ENCODE results near the gene PROB1. TPM values are rescaled to one million over a fixed set of nuclear protein-coding genes. Genes with fewer than 3 reads are reported as not detected.
"Not testable (repeated sequence)": the region's sequence is repeated elsewhere in the genome, so short reads cannot be mapped to it uniquely, and the experiment has no call there.

The PROB1 gene
- total RNA-seq, 1 donor from 2014 or later: 2.2 TPM

DNA sequence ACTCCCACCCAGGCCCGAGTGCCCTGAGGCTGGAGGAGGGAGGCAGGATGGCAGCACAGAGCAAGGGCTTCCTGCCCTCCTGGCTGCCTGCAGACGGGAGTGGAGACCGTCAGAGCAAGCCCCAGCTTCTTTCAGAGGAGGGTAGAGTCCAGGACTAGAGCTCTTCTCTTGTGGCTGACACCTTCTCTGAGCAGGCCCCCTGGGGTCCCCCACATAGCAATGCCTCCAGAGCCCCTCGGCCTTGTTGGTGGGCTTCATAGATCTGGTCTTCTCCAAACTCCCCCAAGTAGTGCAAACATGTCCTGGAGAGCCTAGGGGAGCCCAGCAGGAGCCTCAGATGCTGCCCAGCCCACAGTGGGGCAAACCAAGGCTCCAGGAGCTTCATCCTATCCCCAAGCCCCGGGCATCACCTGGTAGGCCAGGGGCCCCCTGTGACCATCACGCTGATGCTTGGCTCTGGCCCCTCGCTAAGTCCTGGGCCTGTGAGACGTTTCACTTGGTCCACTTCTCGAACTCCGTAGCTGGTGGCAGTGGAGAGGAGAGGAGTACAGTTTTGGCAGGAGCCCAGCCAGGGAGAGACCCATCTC lies 7.2 kb downstream of the PROB1 start:
- Mint-ChIP-seq H3K27ac (no peak overlapping the region), H3K4me3 (ENCODE audit: low read depth) (no peak overlapping the region), H3K36me3 (ENCODE audit: insufficient read depth) (no peaks in the 10 kb centered on the region), H3K27me3 (peaks cover 22% of the 10 kb centered on the region), H3K9me3 (ENCODE audit: low read depth) (no peaks in the 10 kb centered on the region), H3K4me1 (ENCODE audit: low read depth) (peaks cover 10% of the 10 kb centered on the region)
- no peak for DNase-seq (ENCODE audit: low spot score, unreplicated experiment)
- TF ChIP-seq, protein P1, sequence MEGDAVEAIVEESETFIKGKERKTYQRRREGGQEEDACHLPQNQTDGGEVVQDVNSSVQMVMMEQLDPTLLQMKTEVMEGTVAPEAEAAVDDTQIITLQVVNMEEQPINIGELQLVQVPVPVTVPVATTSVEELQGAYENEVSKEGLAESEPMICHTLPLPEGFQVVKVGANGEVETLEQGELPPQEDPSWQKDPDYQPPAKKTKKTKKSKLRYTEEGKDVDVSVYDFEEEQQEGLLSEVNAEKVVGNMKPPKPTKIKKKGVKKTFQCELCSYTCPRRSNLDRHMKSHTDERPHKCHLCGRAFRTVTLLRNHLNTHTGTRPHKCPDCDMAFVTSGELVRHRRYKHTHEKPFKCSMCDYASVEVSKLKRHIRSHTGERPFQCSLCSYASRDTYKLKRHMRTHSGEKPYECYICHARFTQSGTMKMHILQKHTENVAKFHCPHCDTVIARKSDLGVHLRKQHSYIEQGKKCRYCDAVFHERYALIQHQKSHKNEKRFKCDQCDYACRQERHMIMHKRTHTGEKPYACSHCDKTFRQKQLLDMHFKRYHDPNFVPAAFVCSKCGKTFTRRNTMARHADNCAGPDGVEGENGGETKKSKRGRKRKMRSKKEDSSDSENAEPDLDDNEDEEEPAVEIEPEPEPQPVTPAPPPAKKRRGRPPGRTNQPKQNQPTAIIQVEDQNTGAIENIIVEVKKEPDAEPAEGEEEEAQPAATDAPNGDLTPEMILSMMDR (IDR thresholded peaks at IDR 0.05; ENCODE audit: unreplicated experiment): no peak

DNA sequence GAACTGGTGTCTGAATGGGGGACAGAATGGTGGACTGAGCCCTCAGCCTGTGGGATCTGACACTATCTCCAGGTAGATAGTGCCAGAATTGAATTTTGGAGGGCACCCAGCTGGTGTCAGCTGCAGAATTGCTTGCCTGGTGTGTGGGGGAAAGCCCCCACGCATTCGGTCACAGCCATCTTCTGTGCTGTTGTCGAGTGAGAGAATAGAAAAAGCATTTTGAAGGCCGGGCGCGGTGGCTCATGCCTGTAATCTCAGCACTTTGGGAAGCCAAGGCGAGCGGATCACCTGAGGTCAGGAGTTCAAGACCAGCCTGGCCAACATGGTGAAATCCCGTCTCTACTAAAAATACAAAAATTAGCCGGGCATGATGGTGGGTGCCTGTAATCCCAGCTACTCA lies 7.9 kb downstream of the PROB1 start:
- Mint-ChIP-seq H3K4me1 (ENCODE audit: low read depth) (peaks cover 17% of the 10 kb centered on the region), H3K27me3 (peaks cover 20% of the 10 kb centered on the region)
- not testable (repeated sequence) for DNase-seq (ENCODE audit: low spot score, unreplicated experiment); H3K36me3 Mint-ChIP-seq (ENCODE audit: insufficient read depth); H3K27ac Mint-ChIP-seq; H3K4me3 Mint-ChIP-seq (ENCODE audit: low read depth); H3K9me3 Mint-ChIP-seq (ENCODE audit: low read depth)

DNA sequence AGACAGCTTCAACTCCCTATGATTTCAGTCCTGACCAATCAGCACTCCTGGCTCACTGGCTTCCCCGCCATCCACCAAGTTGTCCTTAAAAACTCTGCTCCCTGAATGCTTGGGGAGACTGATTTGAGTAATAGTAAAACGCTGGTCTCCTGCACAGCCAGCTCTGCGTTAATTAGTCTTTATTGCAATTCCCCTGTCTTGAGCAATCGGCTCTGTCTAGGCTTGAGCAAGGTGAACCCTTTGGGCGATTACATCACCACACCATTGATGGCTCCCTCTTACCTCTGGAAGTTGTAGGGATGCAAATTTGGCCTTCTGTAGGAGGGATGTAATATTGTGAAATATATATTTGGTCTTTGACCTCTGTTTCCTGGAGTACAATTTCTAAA lies 8.9 kb downstream of the PROB1 start:
- H3K9me3 Mint-ChIP-seq (ENCODE audit: low read depth): no peaks in the 10 kb centered on the region
- H3K4me1 Mint-ChIP-seq (ENCODE audit: low read depth): peaks cover 17% of the 10 kb centered on the region
- peaks cover 11% of the 10 kb centered on the region for H3K27me3 Mint-ChIP-seq
- DNase-seq (ENCODE audit: low spot score, unreplicated experiment): no peak
- H3K36me3 Mint-ChIP-seq (ENCODE audit: insufficient read depth): no peaks in the 10 kb centered on the region
- H3K27ac Mint-ChIP-seq: no peak overlapping the region
- TF ChIP-seq, protein P1 (IDR thresholded peaks at IDR 0.05; ENCODE audit: unreplicated experiment): no peak
- H3K4me3 Mint-ChIP-seq (ENCODE audit: low read depth): no peak overlapping the region

DNA sequence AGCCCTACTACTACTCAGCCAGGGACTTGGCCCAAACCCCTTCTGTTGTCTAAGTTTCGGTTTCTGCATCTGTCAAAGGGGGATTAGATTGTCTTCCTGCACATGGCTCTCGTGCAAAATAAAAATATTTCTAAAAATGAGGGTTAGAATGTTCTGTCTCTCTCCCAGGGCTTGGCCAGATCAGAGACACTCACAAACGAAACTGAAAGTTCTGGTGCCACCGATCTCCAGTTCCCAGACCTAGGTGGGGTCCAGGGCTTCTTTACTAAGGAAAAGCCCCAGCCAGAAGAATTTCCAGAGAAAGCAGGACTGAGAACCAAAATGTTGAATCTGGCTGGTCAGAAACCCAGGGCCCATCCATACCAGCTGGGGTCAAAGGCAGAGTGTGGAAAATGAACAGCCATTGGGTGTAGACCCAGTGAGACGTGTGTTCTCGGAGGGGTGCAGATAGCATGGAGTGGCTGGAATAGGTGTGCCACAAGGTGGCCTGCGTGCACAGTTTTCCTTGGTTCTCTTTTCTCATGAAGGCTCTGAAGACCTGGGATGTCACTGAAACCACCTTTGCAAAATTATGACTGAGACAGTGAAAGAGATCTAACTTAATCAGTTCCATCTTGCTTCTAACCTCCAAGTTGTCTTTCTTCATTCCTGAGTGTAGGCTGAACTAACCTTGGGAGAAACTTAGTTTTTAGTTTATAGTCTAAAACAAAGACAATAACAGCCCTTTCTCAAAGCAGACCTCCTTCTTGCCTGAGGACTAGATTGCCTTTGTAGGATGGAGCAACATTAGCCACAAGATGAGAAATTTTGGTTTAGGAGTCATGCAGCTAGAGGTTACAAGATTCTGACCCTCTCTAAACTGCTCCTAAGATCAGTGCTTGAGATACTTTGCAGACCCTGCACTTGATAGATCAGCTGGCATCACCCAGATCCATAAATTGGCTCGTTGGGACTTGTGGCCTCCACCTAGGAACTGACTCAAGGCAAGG lies 9.5 kb downstream of the PROB1 start:
- Mint-ChIP-seq H3K4me1 (ENCODE audit: low read depth) (peaks cover 17% of the 10 kb centered on the region), H3K4me3 (ENCODE audit: low read depth) (no peak overlapping the region), H3K27me3 (peaks cover 6% of the 10 kb centered on the region), H3K9me3 (ENCODE audit: low read depth) (no peaks in the 10 kb centered on the region), H3K27ac (no peak overlapping the region), H3K36me3 (ENCODE audit: insufficient read depth) (no peaks in the 10 kb centered on the region)
- TF ChIP-seq, protein P1 (IDR thresholded peaks at IDR 0.05; ENCODE audit: unreplicated experiment): no peak
- no peak for DNase-seq (ENCODE audit: low spot score, unreplicated experiment)

DNA sequence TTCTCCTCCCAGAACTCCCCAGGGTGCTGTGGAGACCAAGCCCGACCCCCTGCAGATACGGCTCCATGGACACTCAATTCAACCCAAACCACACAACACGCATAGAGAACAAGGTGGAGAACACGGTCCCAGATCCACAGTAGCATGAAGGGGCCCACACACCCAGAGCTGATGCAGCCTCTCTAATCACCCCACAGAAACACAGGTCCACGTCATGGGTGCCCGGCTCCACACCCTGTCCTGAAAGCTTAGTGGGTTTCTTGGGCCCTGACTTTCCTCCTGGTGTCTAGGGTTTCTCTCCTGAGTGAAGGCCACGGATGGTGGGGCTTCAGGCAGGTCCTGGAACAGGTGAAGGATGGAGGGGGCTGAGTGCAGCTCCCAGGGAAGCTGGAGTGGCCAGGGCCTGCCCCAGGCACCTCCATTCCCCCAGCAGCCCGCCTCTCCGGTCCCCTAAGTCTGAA lies 10.3 kb downstream of the PROB1 start:
- Mint-ChIP-seq H3K36me3 (ENCODE audit: insufficient read depth) (no peaks in the 10 kb centered on the region), H3K27ac (no peak overlapping the region)

More for the DNA sequence above, 10.3 kb downstream of the PROB1 start:
- Mint-ChIP-seq H3K9me3 (ENCODE audit: low read depth) (no peaks in the 10 kb centered on the region), H3K4me3 (ENCODE audit: low read depth) (no peak overlapping the region), H3K4me1 (ENCODE audit: low read depth) (peaks cover 17% of the 10 kb centered on the region), H3K27me3 (peaks cover 3% of the 10 kb centered on the region)
- no peak for DNase-seq (ENCODE audit: low spot score, unreplicated experiment)
- TF ChIP-seq, protein P1 (IDR thresholded peaks at IDR 0.05; ENCODE audit: unreplicated experiment): no peak

Measured in progenitor cell of endocrine pancreas (in vitro differentiated cells).